NCI-H2171 (cell line): ENCODE results near the gene EVA1B.

Experiments
- DNase-seq: peaks from one replicate; lab custom pipeline; 2025; lab: John Stamatoyannopoulos, UW

EVA1B gene

DNA sequence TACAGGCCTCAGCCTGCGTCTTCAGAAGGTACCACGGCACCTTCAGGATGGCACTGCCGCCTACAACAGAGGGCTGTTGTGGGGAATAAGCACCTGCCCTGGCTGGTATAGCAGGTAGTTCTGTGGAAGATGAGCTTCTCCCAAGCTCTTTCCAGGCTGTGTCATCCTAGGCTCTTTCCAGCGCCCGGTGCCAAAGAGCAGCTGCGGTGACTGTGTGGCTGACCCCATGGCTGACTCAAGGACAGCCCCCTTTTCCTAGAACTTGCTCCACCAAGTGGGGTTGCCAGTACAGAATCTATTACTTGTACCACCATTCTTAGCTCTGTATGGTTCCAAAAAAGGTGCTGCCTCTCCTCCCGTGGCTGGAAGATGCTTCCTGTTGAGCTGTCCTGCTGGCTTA is 21.9 kb upstream of the EVA1B start:
- DNase-seq, result no peak

DNA sequence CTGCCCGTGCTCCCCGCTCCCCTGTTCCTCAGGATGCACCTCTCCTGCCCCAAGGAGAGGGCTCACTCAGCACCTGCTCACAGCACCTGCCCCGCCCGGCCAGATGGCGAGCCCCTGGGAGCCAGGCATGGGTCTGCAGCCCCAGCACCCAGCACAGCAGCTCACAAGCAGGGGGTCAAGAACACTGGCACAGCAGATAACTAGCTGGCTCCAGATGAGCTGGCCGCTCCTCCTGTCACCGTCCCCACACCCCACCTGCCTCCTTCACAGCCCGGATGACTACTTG is 20.9 kb upstream of the EVA1B start:
- no peak for DNase-seq

DNA sequence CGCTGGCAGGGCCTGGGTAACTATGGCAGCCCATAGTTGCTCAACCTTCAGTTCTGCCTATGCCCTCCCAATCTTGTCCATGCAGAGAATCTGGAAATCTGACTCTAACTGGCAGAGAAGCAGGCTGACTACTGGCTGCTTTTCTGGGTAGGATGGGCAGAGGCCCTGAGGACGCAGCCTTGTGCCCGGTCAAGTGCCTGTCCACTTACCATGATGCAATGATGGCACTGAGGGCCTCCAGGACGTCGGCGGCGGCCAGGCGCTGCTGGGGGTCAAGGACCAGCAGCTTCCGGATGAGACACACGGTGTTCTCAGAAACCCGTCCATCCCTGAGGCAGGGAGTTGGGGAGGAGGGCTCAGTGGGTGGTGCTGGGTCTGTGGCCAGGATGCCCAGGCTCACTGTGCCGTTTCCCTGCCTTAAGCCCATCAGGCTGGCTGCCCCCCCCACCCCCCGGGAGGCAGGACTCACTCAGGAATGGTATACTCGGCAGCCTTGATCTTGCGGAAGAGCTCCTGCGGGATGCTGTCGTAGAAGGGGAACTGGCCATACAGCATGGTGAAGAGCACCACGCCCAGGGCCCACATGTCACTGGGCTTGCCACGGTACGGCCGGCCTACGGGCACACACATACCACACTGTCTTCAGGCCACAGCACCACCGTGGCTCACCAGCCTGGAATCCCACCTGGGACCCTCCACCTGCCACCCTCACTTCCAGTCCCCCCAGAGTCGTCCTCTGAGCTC is 20.4 kb upstream of the EVA1B start:
- no peak for DNase-seq

DNA sequence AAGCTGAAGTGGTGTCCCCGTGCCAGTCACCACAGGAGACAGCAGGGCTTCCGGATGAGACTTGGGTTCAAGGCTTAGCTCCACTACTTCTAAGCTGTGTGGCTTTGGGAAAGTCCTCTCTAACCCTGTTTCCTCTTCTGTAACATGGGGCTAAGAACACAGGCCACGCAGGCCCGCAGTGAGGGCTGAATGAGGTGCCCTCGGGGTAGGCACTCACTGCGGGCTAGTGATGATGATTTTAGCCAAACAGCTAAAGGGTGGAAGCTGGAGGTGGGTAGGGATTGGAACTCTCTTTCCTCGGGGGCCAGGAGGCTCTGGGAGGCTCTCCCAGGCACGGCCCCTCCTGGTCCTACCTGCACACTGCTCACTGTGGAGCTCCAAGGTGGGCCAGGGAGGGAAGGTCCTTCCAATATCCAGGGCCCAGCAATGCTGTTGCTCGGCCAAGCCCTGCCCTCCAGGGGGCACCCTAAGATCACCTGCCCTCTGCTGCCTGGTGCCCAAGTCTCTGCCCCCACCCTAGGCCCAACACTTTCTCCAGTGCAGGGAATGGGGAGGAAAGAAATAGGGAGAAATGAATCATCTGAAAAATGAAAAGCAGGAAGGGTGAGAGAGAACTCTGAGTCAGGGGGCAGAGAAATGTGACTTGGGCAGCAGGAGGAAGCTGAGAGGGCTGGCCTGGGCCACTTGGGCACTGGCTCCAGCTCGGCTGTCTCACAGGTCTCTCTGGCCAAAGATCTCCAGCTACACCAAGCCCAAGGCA is 19.2 kb upstream of the EVA1B start:
- peak; percentile 26 for DNase-seq

DNA sequence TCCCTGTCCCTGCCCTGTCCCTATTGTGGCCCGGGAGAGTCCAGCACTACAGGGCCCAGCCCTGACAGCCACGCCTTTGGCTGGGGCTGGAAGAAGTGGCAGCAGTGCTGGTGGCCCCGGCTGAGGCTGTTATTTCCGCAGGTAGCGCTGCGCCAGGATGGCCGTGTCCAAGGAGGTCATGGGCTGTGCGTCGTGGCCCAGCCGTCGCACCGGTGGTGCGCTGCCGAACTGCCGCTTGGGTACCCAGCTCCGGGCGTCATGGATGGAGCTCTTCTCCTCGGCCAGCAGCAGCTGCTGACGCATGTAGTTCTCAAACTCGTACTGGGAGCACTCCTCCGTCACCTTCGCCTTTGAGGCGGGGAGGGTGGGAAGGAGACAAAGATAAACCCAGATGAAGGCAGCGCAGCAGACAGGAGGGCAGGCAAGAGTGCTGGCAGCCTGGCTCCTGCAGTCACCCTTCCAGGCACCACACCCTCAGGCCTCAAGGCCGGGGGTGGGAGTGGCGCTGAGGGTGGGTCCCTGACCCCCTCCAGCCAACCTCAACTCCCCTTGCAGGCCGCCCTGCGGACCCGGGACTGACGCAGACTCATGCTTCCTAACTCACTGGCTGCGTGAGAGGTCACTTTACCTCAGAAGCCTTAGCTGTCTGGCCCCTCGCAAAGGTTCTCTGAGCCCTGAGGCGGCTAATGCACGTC is 18.3 kb upstream of the EVA1B start:
- DNase-seq, result no peak

DNA sequence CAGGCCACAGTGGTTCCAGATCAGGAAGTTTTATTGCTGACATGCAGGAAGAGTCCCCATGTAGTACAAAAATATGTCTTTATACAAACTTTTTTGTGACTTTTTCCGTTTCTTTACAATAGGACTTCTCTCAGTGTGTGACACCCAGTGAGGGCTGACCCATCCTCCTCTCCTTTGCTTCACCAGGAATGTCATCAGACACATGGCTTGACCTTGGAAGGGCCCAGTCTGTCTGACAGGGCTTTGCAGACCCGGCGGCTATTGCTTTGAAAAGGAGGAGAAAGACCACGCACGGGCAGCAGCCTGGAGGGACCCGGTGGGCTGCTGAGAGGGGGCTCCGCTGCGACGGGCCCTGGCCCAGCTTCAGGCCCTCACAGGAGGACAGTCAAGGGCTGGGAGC is 16.2 kb upstream of the EVA1B start:
- DNase-seq, result no peak

DNA sequence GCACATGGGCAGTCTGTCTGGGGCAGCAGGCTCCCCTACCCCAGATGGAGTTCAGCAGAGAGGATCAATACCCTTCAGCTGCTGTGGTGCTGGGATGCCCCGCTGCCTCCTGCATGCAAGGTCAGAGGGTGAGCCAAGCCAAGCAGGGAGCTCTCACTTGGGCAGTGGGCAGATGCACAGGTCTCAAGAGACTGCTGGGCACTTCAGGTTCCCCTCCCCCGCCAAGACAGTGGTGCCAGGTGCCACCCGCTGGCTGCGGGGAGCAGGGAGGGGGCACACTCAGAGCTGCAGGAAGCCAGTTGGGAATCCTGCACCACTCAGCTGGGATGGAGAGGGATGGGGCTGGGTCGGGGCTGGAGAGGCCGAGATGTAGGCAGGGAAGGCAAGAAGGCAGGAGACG is 15.8 kb upstream of the EVA1B start:
- no peak for DNase-seq

DNA sequence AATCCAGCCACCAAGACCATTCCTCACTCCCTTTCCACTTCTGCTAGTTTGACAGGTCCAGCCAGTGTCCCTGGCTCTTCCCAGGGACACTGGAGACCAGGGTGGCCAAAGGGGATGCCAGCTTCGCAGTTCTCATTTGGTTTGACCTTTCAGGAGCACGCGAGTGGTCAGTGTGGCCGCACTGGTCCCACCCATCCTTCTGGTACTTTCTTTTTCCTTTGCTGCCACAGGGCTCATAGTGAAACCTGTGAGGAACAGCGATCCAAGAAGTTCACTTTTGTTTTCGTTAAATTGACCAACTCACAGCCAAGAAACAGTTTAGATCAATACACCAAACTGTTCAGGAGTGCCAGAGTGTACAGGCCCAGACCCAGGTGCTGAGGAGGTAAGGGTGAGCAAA is 14.4 kb upstream of the EVA1B start:
- DNase-seq, result no peak

DNA sequence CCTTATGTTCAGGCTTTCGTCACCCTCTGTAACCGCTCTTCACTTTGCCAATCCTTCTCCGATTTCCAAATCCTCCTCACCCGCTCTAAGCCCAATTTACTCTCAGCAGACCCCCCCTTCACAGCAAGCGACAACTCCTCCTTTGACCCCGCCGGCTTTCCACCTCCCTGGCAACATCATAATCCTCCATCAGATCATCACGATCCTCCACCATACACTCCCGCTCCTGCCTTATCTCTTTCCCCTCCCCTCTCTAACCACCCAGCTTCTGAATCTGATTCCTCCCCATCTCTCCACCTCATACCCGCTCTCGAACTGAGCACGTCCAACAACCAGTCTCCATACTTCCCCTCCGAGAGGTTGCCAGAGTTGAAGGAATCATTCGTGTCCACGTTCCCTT is 7.5 kb upstream of the EVA1B start:
- DNase-seq, result no peak

DNA sequence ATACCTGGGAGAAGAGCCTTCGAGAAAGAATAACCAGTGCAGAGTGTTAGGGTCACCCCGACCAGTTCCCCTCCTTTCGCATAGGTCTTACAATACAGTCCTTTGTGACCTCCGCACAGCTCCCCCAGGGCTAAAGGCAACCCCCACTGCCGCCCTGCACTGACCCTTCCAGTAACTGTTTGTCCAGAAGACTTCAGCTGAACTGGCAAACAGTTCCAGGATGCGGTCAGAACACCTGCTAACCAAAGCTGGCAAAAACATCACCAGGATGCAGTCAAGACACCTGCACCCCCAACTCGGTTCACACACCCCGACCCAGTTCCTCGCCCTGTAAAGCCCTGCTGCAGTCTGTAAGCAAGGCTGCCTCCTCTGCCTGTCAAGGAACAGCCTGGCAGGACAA is 6.4 kb upstream of the EVA1B start:
- DNase-seq, result no peak

DNA sequence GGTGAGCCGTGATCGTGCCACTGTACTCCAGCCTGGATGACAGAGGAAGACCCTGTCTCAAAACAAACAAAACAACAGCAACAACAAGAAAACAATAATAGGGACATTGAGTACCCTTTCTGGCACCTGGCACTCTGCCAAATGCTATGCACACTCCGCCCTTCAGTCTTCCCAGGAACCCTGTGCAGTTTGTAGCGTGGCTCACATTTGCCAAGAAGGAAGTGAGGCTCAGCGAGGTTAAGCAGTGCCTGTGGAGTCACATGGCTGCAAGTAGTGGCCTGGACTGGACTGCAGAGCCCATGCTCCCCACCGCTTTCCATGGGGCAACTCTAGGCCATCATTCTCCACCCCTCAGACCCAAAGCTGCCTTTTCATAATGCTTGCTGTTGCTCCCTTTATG is 5.3 kb upstream of the EVA1B start:
- DNase-seq, result no peak

DNA sequence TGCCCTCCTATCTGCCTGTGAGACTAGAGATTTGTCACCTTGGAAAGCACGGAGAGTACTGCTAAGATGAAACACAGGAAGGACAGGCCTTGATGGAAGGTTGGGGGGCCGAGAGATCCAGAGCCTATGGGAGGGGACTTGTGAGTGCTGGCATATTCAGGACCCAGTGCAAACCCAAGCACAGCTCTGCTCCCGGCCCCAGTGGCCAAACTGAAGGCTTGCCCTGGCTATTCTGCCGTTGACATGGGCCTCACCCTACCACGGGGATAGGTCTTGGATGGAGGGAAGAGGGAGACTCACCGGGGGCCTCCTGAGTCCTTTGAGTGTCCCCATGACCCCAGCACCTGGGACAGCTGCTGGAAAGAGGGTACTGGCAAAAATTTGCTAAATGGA is 4.6 kb upstream of the EVA1B start:
- no peak for DNase-seq

DNA sequence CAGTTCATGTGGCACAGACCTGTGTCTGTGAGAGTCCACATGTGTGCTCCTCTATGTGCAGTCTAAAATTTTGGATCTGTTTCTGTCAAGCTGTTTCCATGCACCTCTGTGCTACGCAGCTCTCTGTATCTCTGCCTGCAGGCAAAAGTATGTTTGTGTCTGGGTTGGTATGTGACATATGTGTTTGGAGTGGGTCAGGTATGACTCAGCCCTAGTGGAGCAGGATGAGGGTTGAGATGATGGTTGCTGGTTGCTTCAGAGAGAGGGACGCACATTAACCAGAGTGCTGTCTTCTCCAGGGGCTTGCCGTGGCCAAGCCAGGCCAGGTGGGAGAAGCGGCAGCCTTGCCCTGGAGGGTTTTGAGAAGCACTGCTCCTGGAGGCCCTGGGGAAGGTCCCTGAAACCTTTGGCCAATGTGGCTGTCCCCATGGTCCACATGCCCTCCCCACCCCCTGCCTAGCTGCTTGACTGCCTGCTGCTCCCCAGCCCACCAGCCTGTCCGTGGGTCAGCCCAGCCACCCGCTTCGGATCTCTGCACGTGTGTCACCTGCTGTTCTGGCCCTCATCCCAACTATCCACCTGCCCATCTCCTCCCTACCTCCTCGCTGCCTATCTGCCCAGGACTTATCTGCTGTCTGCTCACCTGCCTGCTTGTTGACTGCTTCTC is 4.1 kb upstream of the EVA1B start:
- no peak for DNase-seq

DNA sequence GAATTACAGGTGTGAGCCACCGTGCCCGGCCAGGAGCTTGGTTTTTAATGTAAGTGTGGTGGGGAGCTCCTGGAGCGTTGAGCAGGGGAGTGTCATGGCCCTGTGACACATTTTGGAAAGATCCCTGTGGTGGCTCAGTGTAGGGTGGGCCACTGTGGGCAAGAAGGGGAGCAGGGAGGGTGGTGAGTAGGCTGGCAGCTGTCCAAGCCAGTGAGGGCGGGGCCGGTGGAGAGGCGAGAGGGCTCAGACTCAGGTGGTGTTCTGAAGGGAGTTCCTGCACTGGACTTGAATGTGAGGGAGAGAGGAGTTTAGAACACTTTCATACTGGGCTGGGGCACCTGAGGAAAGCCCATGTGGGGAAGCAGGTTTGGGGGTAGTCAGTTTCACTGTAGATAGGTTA is 3.1 kb upstream of the EVA1B start:
- DNase-seq, result no peak

DNA sequence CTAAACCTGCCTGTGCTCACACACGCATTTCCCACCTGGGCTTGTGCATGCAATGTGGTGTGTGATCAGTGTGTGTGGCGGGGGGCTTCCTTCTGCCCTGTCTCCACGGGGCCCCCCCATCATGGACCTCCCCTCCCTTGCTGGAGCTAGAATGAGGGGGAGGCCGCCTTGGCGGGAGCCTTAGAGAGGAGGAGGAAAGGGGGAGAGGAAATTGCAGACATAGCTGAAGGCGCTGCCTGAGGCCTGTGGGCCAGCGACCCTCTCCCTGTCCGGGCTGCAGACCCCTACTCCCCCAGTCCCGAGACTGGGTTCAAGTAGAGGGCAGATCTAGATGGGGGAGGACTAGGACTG is 883 bp upstream of the EVA1B start:
- no peak for DNase-seq

DNA sequence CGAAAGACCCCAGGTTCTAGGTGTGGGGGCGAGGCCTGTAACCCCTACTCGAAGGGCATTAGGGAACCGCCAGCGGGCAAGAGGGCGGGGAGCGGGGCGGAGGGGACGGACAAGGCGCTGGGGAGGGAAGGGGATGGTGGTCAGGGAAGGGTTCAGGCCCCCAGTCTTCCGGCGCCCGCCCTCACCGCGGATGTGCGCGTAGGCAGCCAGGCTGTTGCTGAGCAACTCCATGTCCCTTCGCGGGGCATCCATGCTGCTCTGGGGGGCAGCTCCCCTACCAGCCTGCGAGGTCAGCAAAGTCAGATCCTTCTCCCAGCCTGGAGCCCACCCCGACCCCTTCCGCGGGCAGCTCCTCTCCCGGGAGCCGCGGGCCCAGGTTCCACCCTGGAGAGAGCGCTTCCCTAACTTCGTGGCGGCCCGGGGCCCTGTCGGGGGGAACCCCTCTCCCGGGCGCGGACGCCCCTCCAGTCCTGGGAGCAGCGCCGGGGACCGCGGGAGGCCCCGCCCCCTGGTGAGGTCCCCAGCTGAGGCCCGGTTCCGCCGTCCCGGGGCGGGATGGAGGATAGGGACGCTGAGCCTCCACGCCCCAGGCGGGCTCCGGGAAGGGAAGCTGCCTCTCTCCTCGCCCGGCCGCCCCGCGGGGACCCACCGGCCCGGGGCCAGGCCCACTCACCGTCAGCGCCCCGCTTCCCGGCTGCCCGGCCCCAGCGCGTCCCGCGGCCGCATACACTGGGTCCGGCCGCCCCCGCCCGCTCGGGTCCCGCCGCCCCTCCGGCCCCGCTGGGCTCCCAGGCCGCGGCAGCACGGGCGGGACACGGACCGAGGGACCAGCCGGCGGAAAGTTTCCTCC is 434 bp downstream of the EVA1B start:
- DNase-seq, result no peak

DNA sequence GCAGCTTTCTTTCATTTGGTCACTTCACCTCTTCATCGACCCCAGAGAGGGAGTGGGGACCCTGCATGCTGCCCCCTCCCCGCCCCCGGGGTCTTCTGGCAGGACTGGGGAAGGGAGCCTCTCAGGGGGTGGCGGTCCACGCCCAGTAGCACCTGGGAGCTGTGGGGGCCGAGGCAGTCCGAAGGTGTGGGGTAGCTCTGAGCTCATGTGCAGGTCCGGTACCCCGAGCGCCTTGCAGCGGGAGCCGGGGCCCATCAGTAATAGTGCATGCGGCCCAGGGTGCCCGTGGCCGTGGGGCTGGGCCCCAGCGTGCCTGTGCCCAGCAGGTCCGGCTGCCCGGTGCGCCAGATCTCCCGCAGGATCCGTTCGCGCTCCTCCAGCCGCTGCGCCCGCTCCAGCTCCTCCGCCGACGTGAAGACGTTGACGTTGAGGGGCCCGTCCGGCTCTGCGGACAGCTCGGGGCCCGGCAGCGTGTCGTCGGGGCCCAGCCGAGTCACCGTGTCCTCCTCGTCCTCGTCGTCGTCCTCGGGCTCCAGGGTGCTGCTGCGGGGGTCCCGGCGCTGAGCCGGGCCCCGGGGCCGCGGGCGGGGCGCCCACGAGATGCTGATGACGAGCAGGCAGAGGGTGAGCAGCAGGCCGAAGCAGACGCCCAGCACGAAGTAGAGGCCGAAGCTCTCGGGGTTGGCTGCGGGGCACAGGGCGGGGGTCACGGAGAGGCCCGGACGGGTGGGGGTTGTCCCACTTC is 1.2 kb downstream of the EVA1B start:
- no peak for DNase-seq

DNA sequence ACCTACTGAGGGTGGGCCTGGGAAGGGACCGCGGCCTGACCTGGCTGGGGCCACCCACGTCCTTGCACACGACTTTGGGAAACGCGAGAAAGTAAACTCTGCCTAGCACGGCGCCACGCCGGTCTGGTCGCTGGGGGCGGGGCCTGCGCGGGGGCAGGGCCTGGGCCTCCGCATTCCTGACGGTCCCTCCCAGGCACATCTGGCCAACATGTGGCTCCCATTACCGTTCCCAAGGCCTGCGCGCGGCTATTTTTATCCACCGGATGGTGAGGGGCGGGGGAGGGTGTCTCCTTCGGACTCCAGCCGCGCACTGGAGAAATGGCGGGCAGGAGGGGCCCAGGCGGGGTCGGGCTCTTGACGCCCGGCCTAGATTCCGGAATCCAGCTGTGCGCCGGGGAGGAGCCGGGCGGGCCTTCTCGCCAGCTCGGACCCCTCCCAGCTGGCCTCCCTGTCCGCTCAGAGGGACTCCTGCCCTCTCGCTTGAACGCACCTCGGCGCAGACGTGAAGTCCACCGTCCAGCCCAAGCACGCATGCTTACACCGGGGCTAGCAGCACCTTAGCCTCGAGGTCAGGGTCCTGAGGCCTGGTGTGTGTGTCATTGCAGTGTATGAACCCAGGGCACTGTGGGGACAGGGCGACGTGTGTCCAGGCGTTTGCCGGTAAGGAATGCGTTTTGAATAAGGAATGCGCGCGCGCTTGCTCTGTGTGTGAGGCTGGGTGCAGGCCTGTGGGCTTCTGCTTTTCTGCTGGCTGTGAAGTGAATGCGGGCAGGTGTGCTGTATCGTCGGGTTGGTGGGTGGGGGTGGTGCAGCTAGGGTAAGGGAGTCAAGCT is 2.1 kb downstream of the EVA1B start:
- DNase-seq, result no peak

DNA sequence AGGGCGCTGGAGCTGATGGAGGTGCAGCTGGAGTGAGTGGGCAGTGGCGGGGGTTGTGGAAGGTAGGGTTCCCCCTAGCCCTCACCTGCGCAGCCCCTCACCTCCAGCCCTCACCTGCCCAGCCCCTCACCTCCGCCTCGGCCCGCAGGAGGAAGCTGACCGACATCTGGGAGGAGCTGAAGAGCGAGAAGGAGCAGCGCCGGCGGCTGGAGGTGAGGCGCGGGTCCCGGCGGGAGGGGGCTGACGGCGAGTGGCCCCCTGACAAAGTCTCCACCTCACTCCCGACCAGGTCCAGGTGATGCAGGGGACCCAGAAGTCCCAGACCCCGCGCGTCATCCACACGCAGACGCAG is 2.7 kb downstream of the EVA1B start:
- no peak for DNase-seq

DNA sequence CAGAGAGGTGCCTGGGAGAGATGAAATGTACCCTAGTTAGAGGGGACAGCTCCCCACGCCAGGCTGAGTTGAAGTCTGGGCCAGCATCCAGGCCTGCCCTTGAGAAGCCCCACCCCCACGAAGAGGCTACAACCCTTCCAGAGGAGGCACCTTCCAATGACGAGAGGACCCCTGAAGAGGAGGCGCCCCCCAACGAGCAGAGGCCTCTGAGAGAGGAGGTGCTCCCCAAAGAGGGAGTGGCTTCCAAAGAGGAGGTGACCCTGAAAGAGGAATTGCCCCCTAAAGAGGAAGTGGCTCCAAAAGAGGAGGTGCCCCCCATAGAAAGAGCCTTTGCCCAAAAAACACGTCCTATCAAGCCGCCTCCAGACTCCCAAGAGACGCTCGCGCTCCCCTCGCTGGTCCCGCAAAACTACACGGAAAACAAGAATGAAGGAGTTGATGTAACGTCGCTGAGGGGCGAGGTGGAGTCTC is 3.1 kb downstream of the EVA1B start:
- no peak for DNase-seq
